ENCODE measurements around the gene ACTN1.
A peak's percentile ranks its signal among the peaks of the same experiment; 100 is the strongest.

Gene ACTN1

GRCh38 chr14:68986926-68987652 is 8.0 kb upstream of the ACTN1 start:
- no peak overlapping the region for H4K91ac ChIP-seq (ENCODE audit: low read length)
- no peak overlapping the region for H3K9ac ChIP-seq (ENCODE audit: low read length)
- H2AFZ ChIP-seq (ENCODE audit: low read depth, low read length), result no peak overlapping the region
- no peak overlapping the region for H2BK12ac ChIP-seq (ENCODE audit: low read length in 2 of 2)
- no peaks in the 10 kb centered on the region for H3K79me1 ChIP-seq (replicated peaks; ENCODE audit: low read length, poor library complexity, severe bottlenecking)
- no peaks in the 10 kb centered on the region for H3K9me3 ChIP-seq (ENCODE audit: control insufficient read depth, low read length)
- H2BK5ac ChIP-seq (ENCODE audit: low read depth, low read length, poor library complexity, severe bottlenecking), result no peak overlapping the region
- no peak overlapping the region for H3K27ac ChIP-seq (ENCODE audit: low read length, poor library complexity, severe bottlenecking)
- H3K18ac ChIP-seq (ENCODE audit: low read depth in 1 of 2, low read length in 2 of 2), result no peak overlapping the region
- no peak overlapping the region for H2BK15ac ChIP-seq (ENCODE audit: low read depth, poor library complexity, severe bottlenecking)
- H3K23ac ChIP-seq (ENCODE audit: low read length in 2 of 2), result no peak overlapping the region
- H3K14ac ChIP-seq (ENCODE audit: low read length in 2 of 2), result no peak overlapping the region
- H3K4ac ChIP-seq (ENCODE audit: low read depth in 1 of 2, low read length in 2 of 2), result no peak overlapping the region
- 85% methylated on average over 2 of the region's 2 CpGs for WGBS
- no peaks in the 10 kb centered on the region for H3K27me3 ChIP-seq (ENCODE audit: control insufficient read depth in 1 of 2, insufficient read depth in 1 of 2, low read length in 2 of 2)
- no peak overlapping the region for H3K4me2 ChIP-seq (ENCODE audit: low read length, poor library complexity, severe bottlenecking)
- no peak for DNase-seq
- H2BK120ac ChIP-seq (ENCODE audit: low read depth, low read length), result no peak overlapping the region
- H2AK5ac ChIP-seq (ENCODE audit: low read length, severe bottlenecking), result no peak overlapping the region
- H4K8ac ChIP-seq (ENCODE audit: low read length), result no peak overlapping the region
- no peak overlapping the region for H3K4me3 ChIP-seq (ENCODE audit: insufficient read depth in 1 of 2, low read depth in 1 of 2, low read length in 2 of 2)
- H3K36me3 ChIP-seq (ENCODE audit: control insufficient read depth in 1 of 2, insufficient read depth in 2 of 2, low read depth in 1 of 2, low read length in 2 of 2), result no peaks in the 10 kb centered on the region
- H3K4me1 ChIP-seq (ENCODE audit: control insufficient read depth, insufficient read depth, low read depth, low read length), result peaks cover 6% of the 10 kb centered on the region

- no peaks in the 10 kb centered on the region for H3K27me3 ChIP-seq (ENCODE audit: control insufficient read depth in 1 of 2, insufficient read depth in 1 of 2, low read length in 2 of 2)
- H3K9ac ChIP-seq (ENCODE audit: low read length), result no peak overlapping the region
- no peak overlapping the region for H2AFZ ChIP-seq (ENCODE audit: low read depth, low read length)
- H2AK5ac ChIP-seq (ENCODE audit: low read length, severe bottlenecking), result no peak overlapping the region
- no peak for DNase-seq
- no peaks in the 10 kb centered on the region for H3K36me3 ChIP-seq (ENCODE audit: control insufficient read depth in 1 of 2, insufficient read depth in 2 of 2, low read depth in 1 of 2, low read length in 2 of 2)
- H2BK120ac ChIP-seq (ENCODE audit: low read depth, low read length), result no peak overlapping the region
- H3K18ac ChIP-seq (ENCODE audit: low read depth in 1 of 2, low read length in 2 of 2), result no peak overlapping the region
- no peak overlapping the region for H2BK15ac ChIP-seq (ENCODE audit: low read depth, poor library complexity, severe bottlenecking)
- WGBS, result 62% methylated on average over 2 of the region's 2 CpGs
- no peak overlapping the region for H2BK5ac ChIP-seq (ENCODE audit: low read depth, low read length, poor library complexity, severe bottlenecking)
- H3K23ac ChIP-seq (ENCODE audit: low read length in 2 of 2), result peak overlapping the region in 1 of 2 experiments; percentile 73
- no peak overlapping the region for H3K4ac ChIP-seq (ENCODE audit: low read depth in 1 of 2, low read length in 2 of 2)
- no peak overlapping the region for H4K91ac ChIP-seq (ENCODE audit: low read length)
- no peaks in the 10 kb centered on the region for H3K9me3 ChIP-seq (ENCODE audit: control insufficient read depth, low read length)
- H2BK12ac ChIP-seq (ENCODE audit: low read length in 2 of 2), result no peak overlapping the region
- no peak overlapping the region for H4K8ac ChIP-seq (ENCODE audit: low read length)
- H3K4me1 ChIP-seq (ENCODE audit: control insufficient read depth, insufficient read depth, low read depth, low read length), result peaks cover 9% of the 10 kb centered on the region
- no peak overlapping the region for H3K14ac ChIP-seq (ENCODE audit: low read length in 2 of 2)
- H3K79me1 ChIP-seq (replicated peaks; ENCODE audit: low read length, poor library complexity, severe bottlenecking), result no peaks in the 10 kb centered on the region
- H3K4me2 ChIP-seq (ENCODE audit: low read length, poor library complexity, severe bottlenecking), result no peak overlapping the region
- no peak overlapping the region for H3K4me3 ChIP-seq (ENCODE audit: insufficient read depth in 1 of 2, low read depth in 1 of 2, low read length in 2 of 2)
- no peak overlapping the region for H3K27ac ChIP-seq (ENCODE audit: low read length, poor library complexity, severe bottlenecking)
These were observed 7.1 kb upstream of the ACTN1 start for GRCh38 chr14:68986225-68986624.

GRCh38 chr14:68984686-68985085 is 5.6 kb upstream of the ACTN1 start:
- 100% methylated on average over 1 of the region's 1 CpG for WGBS
- no peak overlapping the region for H3K4ac ChIP-seq (ENCODE audit: low read depth in 1 of 2, low read length in 2 of 2)
- H3K23ac ChIP-seq (ENCODE audit: low read length in 2 of 2), result no peak overlapping the region
- peaks cover 20% of the 10 kb centered on the region for H3K4me1 ChIP-seq (ENCODE audit: control insufficient read depth, insufficient read depth, low read depth, low read length)
- no peak overlapping the region for H3K4me2 ChIP-seq (ENCODE audit: low read length, poor library complexity, severe bottlenecking)
- no peak overlapping the region for H2BK5ac ChIP-seq (ENCODE audit: low read depth, low read length, poor library complexity, severe bottlenecking)
- no peak overlapping the region for H3K18ac ChIP-seq (ENCODE audit: low read depth in 1 of 2, low read length in 2 of 2)
- no peak for DNase-seq
- H4K91ac ChIP-seq (ENCODE audit: low read length), result no peak overlapping the region
- no peak overlapping the region for H2BK12ac ChIP-seq (ENCODE audit: low read length in 2 of 2)
- no peak overlapping the region for H2BK120ac ChIP-seq (ENCODE audit: low read depth, low read length)
- no peak overlapping the region for H2AFZ ChIP-seq (ENCODE audit: low read depth, low read length)
- H2AK5ac ChIP-seq (ENCODE audit: low read length, severe bottlenecking), result no peak overlapping the region
- no peak overlapping the region for H3K9ac ChIP-seq (ENCODE audit: low read length)
- H3K79me1 ChIP-seq (replicated peaks; ENCODE audit: low read length, poor library complexity, severe bottlenecking), result peaks cover 2% of the 10 kb centered on the region
- H3K27me3 ChIP-seq (ENCODE audit: control insufficient read depth in 1 of 2, insufficient read depth in 1 of 2, low read length in 2 of 2), result no peaks in the 10 kb centered on the region
- no peak overlapping the region for H2BK15ac ChIP-seq (ENCODE audit: low read depth, poor library complexity, severe bottlenecking)
- no peak overlapping the region for H3K4me3 ChIP-seq (ENCODE audit: insufficient read depth in 1 of 2, low read depth in 1 of 2, low read length in 2 of 2)
- H4K8ac ChIP-seq (ENCODE audit: low read length), result no peak overlapping the region
- no peaks in the 10 kb centered on the region for H3K9me3 ChIP-seq (ENCODE audit: control insufficient read depth, low read length)
- H3K27ac ChIP-seq (ENCODE audit: low read length, poor library complexity, severe bottlenecking), result no peak overlapping the region
- no peak overlapping the region for H3K14ac ChIP-seq (ENCODE audit: low read length in 2 of 2)
- H3K36me3 ChIP-seq (ENCODE audit: control insufficient read depth in 1 of 2, insufficient read depth in 2 of 2, low read depth in 1 of 2, low read length in 2 of 2), result no peaks in the 10 kb centered on the region

GRCh38 chr14:68983191-68983590 is 4.1 kb upstream of the ACTN1 start:
- H4K91ac ChIP-seq (ENCODE audit: low read length), result no peak overlapping the region

More at GRCh38 chr14:68983191-68983590, 4.1 kb upstream of the ACTN1 start:
- H3K4me3 ChIP-seq (ENCODE audit: insufficient read depth in 1 of 2, low read depth in 1 of 2, low read length in 2 of 2), result no peak overlapping the region
- H3K36me3 ChIP-seq (ENCODE audit: control insufficient read depth in 1 of 2, insufficient read depth in 2 of 2, low read depth in 1 of 2, low read length in 2 of 2), result no peaks in the 10 kb centered on the region
- no peak overlapping the region for H2BK120ac ChIP-seq (ENCODE audit: low read depth, low read length)
- H3K4ac ChIP-seq (ENCODE audit: low read depth in 1 of 2, low read length in 2 of 2), result no peak overlapping the region
- DNase-seq, result no peak
- H3K27ac ChIP-seq (ENCODE audit: low read length, poor library complexity, severe bottlenecking), result no peak overlapping the region
- no peak overlapping the region for H2AFZ ChIP-seq (ENCODE audit: low read depth, low read length)
- no peak overlapping the region for H2BK5ac ChIP-seq (ENCODE audit: low read depth, low read length, poor library complexity, severe bottlenecking)
- no peak overlapping the region for H3K23ac ChIP-seq (ENCODE audit: low read length in 2 of 2)
- H3K9me3 ChIP-seq (ENCODE audit: control insufficient read depth, low read length), result no peaks in the 10 kb centered on the region
- peaks cover 20% of the 10 kb centered on the region for H3K4me1 ChIP-seq (ENCODE audit: control insufficient read depth, insufficient read depth, low read depth, low read length)
- no peak overlapping the region for H3K14ac ChIP-seq (ENCODE audit: low read length in 2 of 2)
- no peak overlapping the region for H3K4me2 ChIP-seq (ENCODE audit: low read length, poor library complexity, severe bottlenecking)
- H3K79me1 ChIP-seq (replicated peaks; ENCODE audit: low read length, poor library complexity, severe bottlenecking), result peaks cover 2% of the 10 kb centered on the region
- H3K9ac ChIP-seq (ENCODE audit: low read length), result no peak overlapping the region
- peak overlapping the region in 1 of 2 experiments; percentile 84 for H3K18ac ChIP-seq (ENCODE audit: low read depth in 1 of 2, low read length in 2 of 2)
- no peak overlapping the region for H2BK15ac ChIP-seq (ENCODE audit: low read depth, poor library complexity, severe bottlenecking)
- H2BK12ac ChIP-seq (ENCODE audit: low read length in 2 of 2), result no peak overlapping the region
- H2AK5ac ChIP-seq (ENCODE audit: low read length, severe bottlenecking), result no peak overlapping the region
- 96% methylated on average over 3 of the region's 3 CpGs for WGBS
- H3K27me3 ChIP-seq (ENCODE audit: control insufficient read depth in 1 of 2, insufficient read depth in 1 of 2, low read length in 2 of 2), result no peaks in the 10 kb centered on the region
- no peak overlapping the region for H4K8ac ChIP-seq (ENCODE audit: low read length)
